ENCODE measurements around the gene OTOS. TPM values are rescaled to one million over a fixed set of nuclear protein-coding genes. Genes with fewer than 3 reads are reported as not detected.
A peak's percentile ranks its signal among the peaks of the same experiment; 100 is the strongest.

The OTOS gene
- total and polyA plus RNA-seq, 5 donors from 2014 or later: not detected

- no peaks in the 10 kb centered on the region for H3K4me1 ChIP-seq (ENCODE audit: control insufficient read depth, insufficient read depth, low read length, poor library complexity, severe bottlenecking)
- no peaks in the 10 kb centered on the region for H3K36me3 ChIP-seq (ENCODE audit: control insufficient read depth, insufficient read depth, low read length)
- H3K9me3 ChIP-seq (ENCODE audit: control insufficient read depth in 2 of 2, low read length in 2 of 2): peaks cover 5 to 9% of the 10 kb centered on the region in 2 experiments
- ATAC-seq (ENCODE audit: low read depth in 2 of 2) (no peak), DNase-seq (no peak)
- H3K27ac ChIP-seq (ENCODE audit: insufficient read depth, low read length, poor library complexity, severe bottlenecking): no peak overlapping the region
- H3K27me3 ChIP-seq (ENCODE audit: control insufficient read depth, insufficient read depth, low read length): peaks cover 34% of the 10 kb centered on the region
- Mint-ChIP-seq H3K4me1 (no peaks in the 10 kb centered on the region), H3K4me3 (no peak overlapping the region), H3K27me3 (peaks cover 71% of the 10 kb centered on the region), H3K36me3 (no peaks in the 10 kb centered on the region), H3K9me3 (peaks cover 0 to 18% (median 3%) of the 10 kb centered on the region in 7 donors), H3K27ac (no peak overlapping the region)
- no peak overlapping the region for H3K4me3 ChIP-seq (ENCODE audit: low read depth, low read length)
Measured at GRCh38 chr2:240098349-240098748, 42.1 kb downstream of the OTOS start.

- no peak overlapping the region for H3K27ac Mint-ChIP-seq
- Histone ChIP-seq H3K36me3 (ENCODE audit: control insufficient read depth, insufficient read depth, low read length) (no peaks in the 10 kb centered on the region), H3K27me3 (ENCODE audit: control insufficient read depth, insufficient read depth, low read length) (peaks cover 41% of the 10 kb centered on the region), H3K9me3 (ENCODE audit: control insufficient read depth in 2 of 2, low read length in 2 of 2) (peaks cover 5 to 9% of the 10 kb centered on the region in 2 experiments), H3K4me3 (ENCODE audit: low read depth, low read length) (no peak overlapping the region), H3K27ac (ENCODE audit: insufficient read depth, low read length, poor library complexity, severe bottlenecking) (no peak overlapping the region), H3K4me1 (ENCODE audit: control insufficient read depth, insufficient read depth, low read length, poor library complexity, severe bottlenecking) (no peaks in the 10 kb centered on the region)
- H3K9me3 Mint-ChIP-seq: peaks cover 0 to 21% (median 6%) of the 10 kb centered on the region in 7 donors
- peaks cover 78% of the 10 kb centered on the region for H3K27me3 Mint-ChIP-seq
- DNase-seq: no peak
- no peak for ATAC-seq (ENCODE audit: low read depth in 2 of 2)
- no peaks in the 10 kb centered on the region for H3K36me3 Mint-ChIP-seq
- no peaks in the 10 kb centered on the region for H3K4me1 Mint-ChIP-seq
- H3K4me3 Mint-ChIP-seq: no peak overlapping the region
Measured at GRCh38 chr2:240095556-240096523, 44.6 kb downstream of the OTOS start.

GRCh38 chr2:240089306-240089705 is 51.2 kb downstream of the OTOS start:
- peaks cover 14 to 15% of the 10 kb centered on the region in 2 experiments for H3K9me3 ChIP-seq (ENCODE audit: control insufficient read depth in 2 of 2, low read length in 2 of 2)
- Mint-ChIP-seq H3K27me3 (peaks cover 22% of the 10 kb centered on the region), H3K9me3 (peaks cover 0 to 27% (median 8%) of the 10 kb centered on the region in 7 donors), H3K36me3 (no peaks in the 10 kb centered on the region), H3K27ac (peak overlapping the region in 1 of 3 donors; percentile 11), H3K4me1 (no peaks in the 10 kb centered on the region), H3K4me3 (no peak overlapping the region)
- DNase-seq (no peak), ATAC-seq (ENCODE audit: low read depth in 2 of 2) (no peak)
- H3K4me1 ChIP-seq (ENCODE audit: control insufficient read depth, insufficient read depth, low read length, poor library complexity, severe bottlenecking): no peaks in the 10 kb centered on the region
- no peak overlapping the region for H3K27ac ChIP-seq (ENCODE audit: insufficient read depth, low read length, poor library complexity, severe bottlenecking)
- peaks cover 21% of the 10 kb centered on the region for H3K27me3 ChIP-seq (ENCODE audit: control insufficient read depth, insufficient read depth, low read length)
- H3K36me3 ChIP-seq (ENCODE audit: control insufficient read depth, insufficient read depth, low read length): no peaks in the 10 kb centered on the region
- H3K4me3 ChIP-seq (ENCODE audit: low read depth, low read length): no peak overlapping the region

Other genes with a start within 250 kb of the OTOS start
- 101 TPM for gene NDUFA10, start 115.3 kb downstream of the OTOS start, total RNA-seq
- 100 to 1,000 TPM; 114 to 141 (median 126) TPM for gene NDUFA10, start 115.3 kb downstream of the OTOS start, polyA plus RNA-seq
- gene OR6B2, start 110.2 kb downstream of the OTOS start, total RNA-seq: not detected
- gene OR6B2, start 110.2 kb downstream of the OTOS start, polyA plus RNA-seq: not detected
- gene OR6B3, start 87.1 kb downstream of the OTOS start, total RNA-seq: not detected
- gene OR6B3, start 87.1 kb downstream of the OTOS start, polyA plus RNA-seq: not detected
- gene COPS9, start 4.4 kb downstream of the OTOS start, total RNA-seq: 77.6 TPM
- 100 to 1,000 TPM; 309 to 330 (median 327) TPM for gene COPS9, start 4.4 kb downstream of the OTOS start, polyA plus RNA-seq